ENCODE data around the gene LDLRAD1. TPM values are rescaled to one million over a fixed set of nuclear protein-coding genes. Genes with fewer than 3 reads are reported as not detected.
"Not testable (repeated sequence)": the region's sequence is repeated elsewhere in the genome, so short reads cannot be mapped to it uniquely, and the experiment has no call there.

The LDLRAD1 gene
- total RNA-seq, 4 donors from 2014 or later: not detected

- TF ChIP-seq POLR2A (IDR thresholded peaks at IDR 0.05): no peak
- no peaks in the 10 kb centered on the region for H3K27me3 ChIP-seq
- DNase-seq: no peak
- H3K27ac ChIP-seq: no peak overlapping the region
- H3K4me3 ChIP-seq (replicated peaks in 1 of 3): no peak overlapping the region
- no peaks in the 10 kb centered on the region for H3K9me3 ChIP-seq
- 88 to 89% methylated on average over 4 of the region's 4 CpGs for WGBS, 2 donors
- intact Hi-C loops (cut with DNase I): no loop called here
- H3K36me3 ChIP-seq: no peaks in the 10 kb centered on the region
- no peaks in the 10 kb centered on the region for H3K4me1 ChIP-seq
Observed at GRCh38 chr1:54007613-54008012, 10.4 kb downstream of the LDLRAD1 start.

GRCh38 chr1:54006508-54006907 lies 11.5 kb downstream of the LDLRAD1 start:
- Histone ChIP-seq H3K27ac (no peak overlapping the region), H3K4me3 (replicated peaks in 1 of 3) (no peak overlapping the region), H3K9me3 (no peaks in the 10 kb centered on the region), H3K4me1 (peaks cover 0 to 8% of the 10 kb centered on the region in 2 donors), H3K36me3 (no peaks in the 10 kb centered on the region), H3K27me3 (no peaks in the 10 kb centered on the region)
- intact Hi-C loops (cut with DNase I): no loop called here
- no peak for TF ChIP-seq POLR2A (IDR thresholded peaks at IDR 0.05)
- TF ChIP-seq CTCF (IDR thresholded peaks at IDR 0.05): no peak
- no peak for DNase-seq
- WGBS, 2 donors: 78 to 88% methylated on average over 4 of the region's 4 CpGs

- H3K27me3 ChIP-seq: no peaks in the 10 kb centered on the region
- no peaks in the 10 kb centered on the region for H3K36me3 ChIP-seq
- no peak overlapping the region for H3K4me3 ChIP-seq (replicated peaks in 1 of 3)
- TF ChIP-seq CTCF (IDR thresholded peaks at IDR 0.05) (no peak), POLR2A (IDR thresholded peaks at IDR 0.05) (no peak)
- H3K9me3 ChIP-seq: no peaks in the 10 kb centered on the region
- 98 to 100% methylated on average over 1 to 16 of the region's 27 CpGs for WGBS, 2 donors
- no peak for DNase-seq
- intact Hi-C loops (cut with DNase I): no loop called here
- H3K27ac ChIP-seq: no peak overlapping the region
- H3K4me1 ChIP-seq: peaks cover 0 to 10% of the 10 kb centered on the region in 2 donors
Observed at GRCh38 chr1:54004481-54005049, 13.4 kb downstream of the LDLRAD1 start.

GRCh38 chr1:54003750-54004480 lies 14.1 kb downstream of the LDLRAD1 start:
- intact Hi-C loops (cut with DNase I); H3K9me3 ChIP-seq; H3K27me3 ChIP-seq; H3K4me3 ChIP-seq (replicated peaks in 1 of 3); H3K36me3 ChIP-seq; H3K27ac ChIP-seq; DNase-seq: not testable (repeated sequence)
- 92 to 97% methylated on average over 7 to 15 of the region's 19 CpGs for WGBS, 2 donors
- H3K4me1 ChIP-seq: peaks cover 0 to 10% of the 10 kb centered on the region in 2 donors

- WGBS, 2 donors: 97% methylated on average over 11 to 12 of the region's 12 CpGs
- intact Hi-C loops (cut with DNase I): no loop called here
- H3K36me3 ChIP-seq: no peaks in the 10 kb centered on the region
- H3K4me3 ChIP-seq (replicated peaks in 1 of 3): no peak overlapping the region
- no peaks in the 10 kb centered on the region for H3K27me3 ChIP-seq
- TF ChIP-seq POLR2A (IDR thresholded peaks at IDR 0.05) (no peak), CTCF (IDR thresholded peaks at IDR 0.05) (no peak)
- H3K4me1 ChIP-seq: peaks cover 0 to 10% of the 10 kb centered on the region in 2 donors
- H3K9me3 ChIP-seq: no peaks in the 10 kb centered on the region
- no peak overlapping the region for H3K27ac ChIP-seq
- no peak for DNase-seq
Observed at GRCh38 chr1:54003249-54003646, 14.7 kb downstream of the LDLRAD1 start.

- TF ChIP-seq CTCF (IDR thresholded peaks at IDR 0.05) (no peak), POLR2A (IDR thresholded peaks at IDR 0.05) (no peak)
- H3K9me3 ChIP-seq: no peaks in the 10 kb centered on the region
- no peak overlapping the region for H3K27ac ChIP-seq
- intact Hi-C loops (cut with DNase I): no loop called here
- DNase-seq: no peak
- WGBS, 2 donors: 57 to 77% methylated on average over 9 of the region's 9 CpGs
- H3K27me3 ChIP-seq: no peaks in the 10 kb centered on the region
- H3K36me3 ChIP-seq: no peaks in the 10 kb centered on the region
- H3K4me1 ChIP-seq: peaks cover 0 to 10% of the 10 kb centered on the region in 2 donors
- H3K4me3 ChIP-seq (replicated peaks in 1 of 3): no peak overlapping the region
Observed at GRCh38 chr1:54002544-54003248, 15.3 kb downstream of the LDLRAD1 start.
